Keratinocyte (primary cell): ENCODE data around the gene VAV2. TPM values are rescaled to one million over a fixed set of nuclear protein-coding genes. Genes with fewer than 3 reads are reported as not detected.

Experiments used
- DNase-seq: peaks from one replicate; pipeline ENCODE4 v3.0.0-alpha.2; 2011; ENCODE audit warnings: low read depth, missing footprints, low spot score
- FAIRE-seq: peaks from 2 replicates; lab custom pipeline; 2011; peaks lifted over from hg19 to GRCh38; lab: Jason Lieb, UNC
- H2AFZ ChIP-seq: 2 replicates; pipeline ENCODE4 v1.6.0; 2012; ENCODE audit warnings: low read length, control low read depth, inconsistent platforms; ENCODE audit not compliant: control insufficient read depth
- H3K27ac ChIP-seq: 2 replicates; pipeline ENCODE4 v1.5.1; 2011; ENCODE audit warnings: low read length; ENCODE audit not compliant: control insufficient read depth, insufficient read depth
- H3K27me3 ChIP-seq: 3 replicates; pipeline ENCODE4 v1.6.0; 2011; ENCODE audit warnings: low read length; ENCODE audit not compliant: control insufficient read depth, insufficient read depth; ENCODE audit errors: extremely low read depth
- H3K36me3 ChIP-seq, 2 experiments: 2 replicates in 1 of 2; 3 replicates in 1 of 2; pipeline ENCODE4 v1.5.1; 2011; ENCODE audit warnings: low read length in 2 of 2, mild to moderate bottlenecking in 1 of 2; ENCODE audit not compliant: control insufficient read depth in 2 of 2, insufficient read depth in 2 of 2; ENCODE audit errors: extremely low read depth in 1 of 2
- H3K4me1 ChIP-seq: 3 replicates; pipeline ENCODE4 v1.5.1; 2011; ENCODE audit warnings: low read length; ENCODE audit not compliant: control insufficient read depth, insufficient read depth; ENCODE audit errors: extremely low read depth
- H3K4me2 ChIP-seq: 3 replicates; pipeline ENCODE4 v1.6.0; 2011; ENCODE audit warnings: low read depth, low read length; ENCODE audit not compliant: control insufficient read depth, insufficient read depth; ENCODE audit errors: extremely low read depth
- H3K4me3 ChIP-seq, 3 experiments: fragments of 200-600 bp in 1 of 3; sonication (generic) in 1 of 3; 2 replicates in 2 of 3; 3 replicates in 1 of 3; pipeline ENCODE4 v1.5.1; 2011 to 2016; ENCODE audit warnings: low read length in 3 of 3, mild to moderate bottlenecking in 3 of 3, control low read depth in 2 of 3, inconsistent platforms in 1 of 3, low read depth in 1 of 3, mixed read lengths in 1 of 3, mixed run types in 1 of 3, moderate library complexity in 1 of 3; ENCODE audit not compliant: control insufficient read depth in 2 of 3, insufficient read depth in 2 of 3; ENCODE audit errors: extremely low read depth in 1 of 3
- H3K79me2 ChIP-seq: 2 replicates; pipeline ENCODE4 v1.6.0; 2012; ENCODE audit warnings: low read length; ENCODE audit not compliant: control insufficient read depth, insufficient read depth
- H3K9ac ChIP-seq: 3 replicates; pipeline ENCODE4 v1.6.0; 2011; ENCODE audit warnings: low read length; ENCODE audit not compliant: control insufficient read depth, insufficient read depth; ENCODE audit errors: extremely low read depth
- H3K9me1 ChIP-seq: 3 replicates; pipeline ENCODE4 v1.6.0; 2011; ENCODE audit warnings: low read length; ENCODE audit not compliant: control insufficient read depth, insufficient read depth; ENCODE audit errors: extremely low read depth
- H3K9me3 ChIP-seq: 2 replicates; pipeline ENCODE4 v1.5.1; 2012; ENCODE audit warnings: low read depth, low read length; ENCODE audit not compliant: control insufficient read depth
- H4K20me1 ChIP-seq: 3 replicates; pipeline ENCODE4 v1.6.0; 2011; ENCODE audit warnings: low read length; ENCODE audit not compliant: control insufficient read depth, insufficient read depth; ENCODE audit errors: extremely low read depth
- CTCF ChIP-seq, 3 experiments: IDR thresholded peaks in 1 of 3; conservative IDR thresholded peaks in 1 of 3; optimal IDR thresholded peaks in 1 of 3; 2 replicates in 2 of 3; 3 replicates in 1 of 3; pipeline versions ENCODE3 to v1.5.1; 2011; ENCODE audit warnings: low read length in 3 of 3, mild to moderate bottlenecking in 3 of 3, moderate library complexity in 2 of 3, control low read depth in 1 of 3, inconsistent platforms in 1 of 3; ENCODE audit not compliant: insufficient read depth in 2 of 3; ENCODE audit errors: extremely low read depth in 1 of 3
- EZH2 ChIP-seq: IDR thresholded peaks from one replicate; pipeline ENCODE4 v1.6.1; 2012; ENCODE audit warnings: inconsistent platforms, mild to moderate bottlenecking, low read length, moderate library complexity
- dilution Hi-C: fragments of 300-500 bp; cut with MboI; formaldehyde crosslinking; loops from one replicate; pipeline ENCODE4 v1.7.0; 2020; ENCODE audit warnings: low sequenced_read_pairs; ENCODE audit not compliant: extremely low pct_ligation_motif_present
- polyA plus RNA-seq, 5 experiments: library from polyadenylated mRNA; depleted of rRNA in 3 of 5; stranded (reverse) in 3 of 5; stranded (forward) in 1 of 5; unstranded in 1 of 5; fragments of >200 nt; gene quantifications; 1 replicate in 1 of 5; 2 replicates in 3 of 5; 3 replicates in 1 of 5; pipeline versions ENCODE4 v1.2.1 to v1.2.3, GENCODE V29; 2011 to 2012; ENCODE audit warnings: missing spikeins in 2 of 5, low read depth in 1 of 5, low replicate concordance in 1 of 5

VAV2 gene
- polyA plus RNA-seq, 1 donor (not counting 4 experiments of a cell fraction or from before 2014, with no cell fraction given) = 16.4 TPM

GRCh38 chr9:133977421-133978201, 14.5 kb downstream of the VAV2 start:
- Histone ChIP-seq H3K9ac (no peak overlapping the region), H3K27ac (no peak overlapping the region), H3K9me1 (peaks cover 3% of the 10 kb centered on the region), H3K4me2 (no peak overlapping the region), H3K9me3 (no peaks in the 10 kb centered on the region), H3K4me3 (no peak overlapping the region), H4K20me1 (peaks cover 78% of the 10 kb centered on the region), H2AFZ (no peak overlapping the region), H3K36me3 (peaks cover 0 to 4% of the 10 kb centered on the region in 2 experiments), H3K4me1 (no peaks in the 10 kb centered on the region), H3K27me3 (no peaks in the 10 kb centered on the region), H3K79me2 (peaks cover 99% of the 10 kb centered on the region)
- no peak for DNase-seq
- TF ChIP-seq CTCF (optimal IDR thresholded peaks at IDR 0.05 in 1 of 3, IDR thresholded peaks at IDR 0.05 in 1 of 3, conservative IDR thresholded peaks at IDR 0.05 in 1 of 3; ENCODE audit: extremely low read depth in 1 of 3, insufficient read depth in 2 of 3, low read length in 3 of 3) (no peak), EZH2 (no peak)
- dilution Hi-C loops = no loop called here
- FAIRE-seq = no peak

GRCh38 chr9:133976887-133977286, 15.2 kb downstream of the VAV2 start:
- dilution Hi-C loops = no loop called here
- Histone ChIP-seq H3K79me2 (peaks cover 99% of the 10 kb centered on the region), H3K27ac (no peak overlapping the region), H2AFZ (no peak overlapping the region), H3K9ac (no peak overlapping the region), H3K4me3 (no peak overlapping the region), H4K20me1 (peaks cover 78% of the 10 kb centered on the region), H3K4me1 (peaks cover 1% of the 10 kb centered on the region), H3K27me3 (no peaks in the 10 kb centered on the region), H3K9me1 (peaks cover 3% of the 10 kb centered on the region), H3K36me3 (peaks cover 0 to 4% of the 10 kb centered on the region in 2 experiments), H3K9me3 (no peaks in the 10 kb centered on the region), H3K4me2 (no peak overlapping the region)
- FAIRE-seq (no peak), DNase-seq (no peak)
- TF ChIP-seq CTCF (optimal IDR thresholded peaks at IDR 0.05 in 1 of 3, IDR thresholded peaks at IDR 0.05 in 1 of 3, conservative IDR thresholded peaks at IDR 0.05 in 1 of 3; ENCODE audit: extremely low read depth in 1 of 3, insufficient read depth in 2 of 3, low read length in 3 of 3) = no peak
- no peak for TF ChIP-seq EZH2
